HG03097 (cell line): ENCODE results near the gene BPIFB2.

Experiments used
- ATAC-seq: cut with Tn5 transposase; IDR thresholded peaks from one replicate; pipeline ENCODE4 v1.9.1; 2021; ENCODE audit not compliant: unreplicated experiment, low FRiP score

BPIFB2 gene

DNA sequence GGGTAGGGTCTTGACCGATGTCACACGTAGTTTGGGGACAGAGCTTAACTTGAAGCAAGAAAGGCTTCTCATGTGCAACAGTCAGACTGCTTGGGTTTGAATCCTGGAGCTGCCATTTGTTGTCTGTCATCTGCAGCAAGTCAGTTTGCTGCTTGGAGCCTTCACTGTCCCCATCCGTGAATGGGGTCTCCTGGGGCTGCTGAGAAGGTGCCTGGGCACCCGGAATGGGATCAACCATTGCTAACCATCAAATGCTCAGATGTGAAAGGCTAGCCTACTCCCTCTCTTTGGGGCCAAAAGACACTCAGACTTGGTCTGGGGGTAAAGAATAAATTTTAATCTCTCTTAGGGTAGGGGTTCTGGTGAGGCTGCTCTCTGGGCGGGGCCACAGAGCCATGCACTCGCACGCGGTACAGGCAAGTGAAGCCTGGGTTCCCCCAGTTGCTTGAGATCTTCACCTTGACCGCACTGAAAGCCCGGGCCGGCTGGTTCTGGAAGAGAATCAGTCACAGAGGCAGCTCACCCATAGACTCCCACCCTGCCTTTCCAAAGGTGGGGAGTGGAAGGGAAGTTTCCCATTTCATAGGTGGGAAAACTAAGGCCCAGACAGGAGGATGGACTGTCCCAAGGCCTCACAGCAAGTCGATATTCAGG, 23.9 kb upstream of the BPIFB2 start:
- ATAC-seq: no peak

DNA sequence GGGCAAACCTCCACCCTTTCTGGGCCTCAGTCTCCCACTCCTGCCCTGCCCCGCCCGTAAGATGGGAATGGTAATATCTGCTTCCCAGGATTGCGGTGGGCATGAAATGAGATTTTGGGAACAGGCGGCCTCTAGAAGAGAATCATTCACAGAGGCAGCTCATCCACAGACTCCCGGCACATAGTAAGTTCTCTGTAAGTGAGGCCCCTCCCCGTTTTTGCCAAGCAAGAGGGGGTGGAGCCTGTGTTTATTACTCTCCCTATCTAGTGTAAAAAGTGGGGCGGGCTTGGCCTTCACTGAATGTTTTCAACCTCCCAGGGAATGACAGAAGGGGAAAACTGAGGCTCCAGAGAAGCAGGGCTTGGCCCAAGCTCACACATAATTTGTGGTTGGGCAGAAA, 23.3 kb upstream of the BPIFB2 start:
- no peak for ATAC-seq

DNA sequence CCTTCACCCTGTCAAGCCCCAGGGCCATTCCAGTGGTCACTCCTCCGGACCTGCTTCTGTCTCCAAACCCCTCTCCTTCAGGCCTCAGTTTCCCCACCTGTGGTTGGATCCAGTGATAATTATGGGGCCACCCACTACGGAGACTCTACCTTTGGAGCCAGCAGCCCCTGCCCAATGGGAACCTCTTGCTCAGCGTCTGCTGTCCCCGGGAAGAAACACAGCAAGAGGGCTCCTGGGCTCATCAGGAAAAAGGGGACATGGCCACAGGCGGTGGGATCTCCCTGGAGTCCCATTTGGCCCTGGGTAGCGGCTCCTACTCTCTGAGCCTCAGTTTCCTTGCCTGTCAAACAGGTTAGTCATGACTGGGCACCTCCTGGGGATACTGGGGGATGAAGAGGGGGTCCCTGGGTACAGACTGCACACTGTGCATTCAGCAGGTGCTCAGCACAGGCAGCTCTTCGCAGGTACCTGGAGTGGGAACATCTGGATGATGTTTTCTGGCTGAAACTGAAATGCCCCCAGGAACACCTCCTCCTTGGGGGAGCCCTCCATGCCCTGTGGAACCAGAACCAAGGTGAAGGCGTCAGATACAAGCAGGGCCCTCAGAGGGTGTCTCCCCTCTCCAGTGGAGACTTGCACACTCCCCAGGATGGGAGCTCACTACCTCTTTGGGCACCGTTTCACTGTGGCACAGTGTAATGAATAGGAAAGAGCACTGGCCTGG, 22.7 kb upstream of the BPIFB2 start:
- ATAC-seq: no peak

DNA sequence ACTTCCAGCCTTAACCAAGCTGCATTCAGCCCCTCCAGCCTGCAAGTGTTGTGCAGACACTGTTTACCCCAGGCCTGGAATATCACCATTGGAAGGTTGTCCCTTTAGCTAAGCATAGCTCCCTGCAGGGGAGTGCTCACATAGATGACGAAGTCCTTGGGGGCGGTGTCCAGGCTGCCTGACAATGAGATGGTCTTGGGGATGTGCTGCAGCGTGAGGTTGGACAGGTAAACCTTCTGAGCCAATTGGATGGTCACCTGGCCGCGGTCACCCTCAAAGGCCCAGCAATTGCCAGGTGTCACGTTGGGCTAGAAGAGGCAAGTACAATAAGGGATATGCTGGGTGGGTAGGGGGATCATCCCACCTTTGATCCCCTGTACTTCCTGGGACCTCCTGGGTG, 21.9 kb upstream of the BPIFB2 start:
- ATAC-seq: no peak

DNA sequence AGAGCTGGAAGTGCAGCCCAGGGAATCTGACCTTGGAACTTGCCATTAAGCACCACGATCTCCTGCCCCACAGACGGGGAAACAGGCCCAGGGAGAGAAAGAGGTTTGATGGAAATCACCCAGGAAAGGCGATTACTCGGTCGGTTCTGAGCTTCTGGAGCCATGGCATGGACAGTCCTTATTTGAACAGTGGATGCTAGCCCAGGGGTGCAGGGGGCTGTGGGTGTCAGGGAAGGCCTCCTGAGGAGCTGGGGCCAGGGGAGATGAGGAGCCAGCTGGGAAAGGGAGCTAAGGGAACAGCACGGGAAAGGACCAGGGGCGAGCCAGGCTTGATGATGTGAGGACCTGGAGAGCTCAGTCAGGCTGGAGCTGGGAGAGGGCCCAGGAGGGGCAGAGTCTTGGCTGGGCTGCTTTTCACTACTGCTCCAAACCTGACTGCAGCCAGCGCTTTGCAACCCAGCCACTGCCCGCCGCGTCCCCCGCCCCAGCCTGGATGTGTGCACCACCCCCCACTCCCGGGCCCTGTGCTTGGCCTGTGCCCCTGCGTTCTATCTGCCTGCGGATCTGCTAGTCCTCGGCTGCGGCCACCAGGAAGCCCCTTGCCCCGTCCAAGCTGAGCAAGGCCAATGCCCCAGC, 21.1 kb upstream of the BPIFB2 start:
- ATAC-seq: no peak

DNA sequence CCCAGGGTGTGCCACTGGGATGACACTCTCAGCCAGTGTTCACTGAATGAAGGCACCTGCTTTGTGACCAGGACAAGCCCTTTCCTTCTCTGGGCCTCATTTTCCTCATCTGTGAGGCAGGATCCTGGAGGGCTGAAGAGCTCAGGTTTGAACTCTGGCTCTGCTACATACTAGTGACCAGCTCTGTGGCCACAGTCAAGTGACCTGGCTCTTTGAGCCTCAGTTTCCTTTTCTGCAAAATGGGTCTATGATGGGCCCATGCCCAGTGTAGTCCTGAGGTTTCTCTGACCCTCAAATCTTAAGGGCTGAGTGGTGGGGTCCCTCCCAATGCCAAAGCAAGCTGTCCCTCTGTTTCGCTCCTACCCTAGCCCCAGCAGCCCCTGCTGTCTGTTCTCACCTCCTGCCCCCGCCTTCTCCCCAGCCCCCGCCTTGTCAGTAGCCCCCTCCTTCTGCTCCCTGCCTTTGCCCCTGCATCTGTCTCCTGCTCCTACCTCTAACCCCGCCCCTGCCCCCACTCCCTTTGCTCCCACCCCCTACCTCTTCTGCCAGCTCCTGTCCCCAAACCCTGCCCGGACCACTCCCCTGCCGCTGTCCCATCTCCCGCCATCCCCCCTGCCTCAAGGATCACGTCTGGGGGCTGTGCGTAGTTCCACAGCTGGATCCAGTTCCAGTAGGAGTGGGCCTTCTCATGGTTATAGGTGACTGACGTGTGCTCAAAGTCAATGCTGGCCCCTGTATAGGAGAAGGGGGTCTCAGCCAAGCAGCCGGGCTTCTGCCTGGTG, 20.3 kb upstream of the BPIFB2 start:
- ATAC-seq: no peak

DNA sequence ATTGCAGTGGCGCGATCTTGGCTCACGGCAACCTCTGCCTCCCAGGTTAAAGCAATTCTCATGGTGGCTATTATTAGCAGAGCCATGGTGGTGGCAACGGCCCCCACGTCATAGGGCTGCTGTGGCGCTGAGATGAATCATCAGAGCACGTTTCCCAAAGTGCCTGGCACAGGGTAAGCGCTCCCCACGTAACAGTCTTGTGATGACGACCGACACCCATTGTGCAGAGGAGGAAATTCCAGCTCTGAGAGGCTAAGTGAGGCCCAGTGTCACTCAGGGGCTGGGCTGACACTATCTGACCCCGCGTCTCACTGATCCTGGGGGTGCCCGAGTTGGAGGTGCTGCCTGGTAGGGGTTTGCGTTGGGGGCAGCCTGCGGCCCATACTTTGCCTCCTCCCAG, 19.5 kb upstream of the BPIFB2 start:
- ATAC-seq: no peak

DNA sequence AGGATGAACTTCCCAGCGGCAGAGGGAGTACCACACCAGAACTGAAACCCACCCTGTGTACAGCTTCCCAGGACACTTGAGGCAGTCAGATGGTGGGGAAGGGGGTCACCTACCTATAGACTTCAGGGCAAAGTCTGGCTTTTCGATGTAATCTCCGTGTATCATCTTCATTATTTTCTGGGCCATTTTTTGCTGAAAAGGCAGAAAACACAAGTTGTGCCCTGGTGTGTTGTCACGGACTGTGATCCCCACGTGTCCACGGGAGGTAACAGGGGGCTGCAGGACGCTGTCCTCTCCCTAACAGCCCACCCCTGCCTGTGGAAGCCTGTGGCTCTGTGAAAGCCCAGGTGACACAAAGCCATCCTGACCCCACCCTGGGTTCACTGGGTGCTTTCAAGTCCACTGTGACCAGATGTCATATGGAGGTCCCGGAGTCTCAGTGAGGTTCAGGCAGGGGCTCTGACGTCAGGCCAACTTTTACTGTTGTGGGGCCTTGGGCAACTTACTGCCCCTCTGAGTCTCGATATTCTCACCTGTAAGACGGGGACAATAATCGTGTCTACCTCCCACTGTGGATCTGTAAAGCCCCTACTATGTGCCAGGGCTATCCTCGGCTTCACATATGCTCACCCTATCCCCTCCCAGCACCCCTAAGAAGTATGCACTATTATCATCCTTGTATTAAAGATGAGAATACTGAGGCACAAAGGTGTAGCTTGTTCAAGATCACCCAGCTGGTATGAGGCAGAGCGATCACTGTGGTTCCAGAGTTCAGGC, 17.8 kb upstream of the BPIFB2 start:
- ATAC-seq: no peak

DNA sequence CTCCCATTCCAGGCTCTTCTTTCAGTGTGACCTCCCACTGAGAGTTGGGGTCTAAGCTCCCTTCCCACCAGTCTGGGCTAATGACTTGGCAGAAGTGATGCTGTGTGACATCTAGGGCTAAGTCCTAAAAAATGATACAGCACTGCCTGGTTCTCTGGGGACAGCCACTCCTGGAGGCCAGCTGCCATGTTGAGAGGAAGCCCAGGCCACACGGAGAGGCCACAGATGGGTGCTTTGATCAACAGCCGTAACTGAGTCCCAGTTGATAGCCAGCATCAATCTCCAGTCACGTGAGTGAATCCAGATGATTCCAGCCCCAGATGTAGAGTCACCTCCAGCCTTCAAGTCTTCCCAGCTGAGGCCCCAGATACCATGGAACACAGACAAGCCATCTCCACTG, 17.1 kb upstream of the BPIFB2 start:
- ATAC-seq: no peak

DNA sequence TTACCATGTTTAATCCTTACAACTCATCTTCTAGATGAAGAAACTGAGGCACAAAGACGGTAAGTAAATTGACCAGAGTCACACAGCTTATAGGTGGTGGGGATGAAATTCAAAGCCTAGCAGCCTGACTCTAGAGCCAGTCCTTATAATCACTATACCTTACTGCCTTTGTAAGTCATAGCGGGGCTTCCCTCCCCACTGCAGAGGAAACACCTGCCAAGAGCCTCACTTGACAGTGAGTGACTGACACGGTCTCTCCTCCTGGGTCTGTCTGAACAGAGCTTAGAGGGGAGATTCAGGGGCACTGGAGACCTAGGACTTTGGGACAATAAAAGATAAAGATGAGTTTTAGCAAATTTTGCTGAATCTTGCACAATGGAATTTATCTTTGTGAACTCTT, 16.1 kb upstream of the BPIFB2 start:
- no peak for ATAC-seq

DNA sequence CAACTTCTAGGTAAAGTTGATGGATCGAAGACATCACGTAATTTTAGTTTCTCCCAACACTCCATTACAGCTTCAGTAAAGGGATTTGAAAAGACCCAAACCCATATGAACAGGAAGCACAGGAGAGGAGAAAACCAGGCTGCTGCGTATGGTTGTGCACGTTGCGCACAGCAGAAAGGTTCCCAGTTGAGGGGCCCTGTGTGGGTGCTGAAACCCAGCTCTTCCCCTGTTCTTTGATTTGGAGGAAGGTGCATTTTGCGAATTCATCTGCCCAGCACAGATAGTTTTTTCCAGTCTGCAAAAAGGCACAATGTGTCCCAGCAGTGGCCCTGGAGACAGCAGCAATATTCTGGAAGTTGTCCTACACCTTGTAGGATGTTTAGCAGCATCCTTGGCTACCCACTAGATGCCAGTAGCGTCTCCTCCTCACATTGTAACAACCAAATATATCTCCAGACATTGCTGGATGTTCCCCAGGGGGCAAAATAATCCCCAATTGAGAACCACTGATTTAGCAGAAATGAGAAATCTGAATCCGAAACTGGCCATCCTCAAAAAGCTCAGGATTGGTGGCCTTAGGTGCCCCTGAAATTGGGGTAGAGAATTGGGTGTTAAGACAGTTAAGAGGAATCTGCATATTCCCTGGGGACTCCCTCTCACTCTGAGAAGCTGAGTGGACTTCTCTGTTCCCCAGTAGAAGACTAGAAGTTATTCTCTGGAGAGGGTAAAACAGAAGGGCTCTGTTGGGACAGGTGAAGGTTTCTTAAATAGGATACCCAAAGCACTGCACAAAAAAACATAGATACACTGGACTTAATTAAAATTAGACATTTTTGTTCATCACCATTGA, 15.5 kb upstream of the BPIFB2 start:
- no peak for ATAC-seq

DNA sequence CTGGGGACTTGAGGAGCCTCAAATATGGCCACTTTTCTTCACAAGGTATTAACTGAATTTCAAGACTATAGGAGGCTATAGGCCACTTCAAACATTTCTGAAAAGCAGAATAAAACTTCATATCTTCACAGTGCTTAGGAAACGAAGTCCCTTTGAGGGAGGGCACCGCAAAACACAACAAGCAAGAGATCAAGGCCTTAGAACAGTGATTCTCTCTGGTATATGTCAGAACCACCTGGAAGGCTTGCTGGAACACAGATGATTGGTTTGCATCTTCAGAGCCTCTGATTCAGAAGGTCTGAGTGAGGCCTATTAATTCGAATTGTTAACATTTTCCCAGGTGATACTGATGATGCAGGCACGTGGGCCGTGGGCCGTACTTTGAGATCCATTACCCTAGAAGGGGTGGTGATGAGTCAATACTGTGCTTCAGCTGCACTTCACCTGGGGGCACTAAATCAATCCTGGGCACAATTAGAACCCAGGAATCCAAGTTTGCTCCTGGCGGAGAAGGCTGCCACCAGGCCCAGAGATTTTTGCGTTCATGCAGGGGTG, 13.9 kb upstream of the BPIFB2 start:
- no peak for ATAC-seq

DNA sequence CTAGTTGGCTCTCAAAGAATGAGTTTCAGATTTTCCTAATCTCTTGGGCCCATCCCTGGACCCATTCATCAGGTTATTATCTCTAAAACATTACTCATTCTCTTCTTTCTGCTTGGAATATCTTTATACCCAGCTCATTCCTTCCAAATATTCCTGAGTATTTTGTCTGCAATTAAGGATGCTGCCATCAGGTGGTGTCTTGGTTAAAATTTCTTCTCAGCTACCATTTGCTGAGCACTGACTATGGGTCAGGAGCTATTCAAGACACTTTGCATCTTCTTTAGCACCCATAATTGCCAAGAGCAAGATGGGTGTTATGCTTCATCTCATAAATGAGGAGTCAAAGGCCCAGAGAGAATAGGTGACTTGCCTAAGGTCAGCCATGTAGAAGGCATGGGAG, 11.7 kb upstream of the BPIFB2 start:
- ATAC-seq: no peak

DNA sequence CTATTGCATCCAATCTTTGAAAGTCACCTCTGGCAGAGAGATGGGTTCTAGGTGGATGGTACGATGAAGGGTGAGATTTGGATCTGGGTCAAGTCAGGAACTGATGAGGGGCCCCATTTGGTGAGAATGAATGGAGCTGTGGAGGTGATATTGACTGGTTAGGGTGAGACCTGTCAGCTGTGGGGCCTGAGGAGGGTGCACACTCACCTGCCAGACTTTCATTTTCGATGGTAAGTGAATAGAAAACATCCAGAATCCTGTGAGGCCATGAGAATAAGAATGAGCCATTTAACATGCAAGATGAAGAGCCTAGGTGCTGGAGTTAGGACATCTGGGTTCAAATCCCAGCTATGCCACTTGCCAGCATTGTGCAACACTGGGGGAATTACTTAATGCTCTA, 10.1 kb upstream of the BPIFB2 start:
- no peak for ATAC-seq

DNA sequence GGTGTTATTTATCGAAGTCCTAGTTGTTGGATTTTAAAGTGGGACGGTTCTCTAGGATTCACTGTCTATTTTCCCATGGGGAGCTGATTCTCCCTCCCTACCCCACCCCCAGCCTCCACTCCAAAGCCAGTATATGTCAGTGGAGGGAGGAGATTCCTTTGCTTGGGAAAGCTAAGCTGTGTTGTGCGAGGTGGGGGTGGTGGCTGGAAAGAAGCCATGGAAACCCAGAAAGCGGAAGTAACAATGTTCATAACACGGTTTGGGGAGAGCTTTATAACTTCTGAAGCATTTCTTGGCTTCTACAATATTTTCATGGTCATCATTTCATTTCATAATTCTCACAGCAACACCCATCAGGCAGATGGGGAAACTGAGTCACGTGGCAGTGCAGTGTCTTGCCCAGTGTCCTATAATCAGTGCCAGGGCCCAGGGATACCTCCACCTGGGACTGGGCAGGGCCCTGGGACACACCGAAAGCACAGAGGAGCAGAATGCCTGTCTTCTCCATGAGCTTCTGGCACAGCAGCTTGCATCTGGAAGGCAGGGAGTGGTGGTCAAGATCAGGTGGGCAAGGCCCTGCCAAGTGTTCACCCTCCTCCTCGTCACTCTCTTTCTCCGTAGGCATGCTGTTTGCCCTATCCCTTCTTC, 7.8 kb upstream of the BPIFB2 start:
- no peak for ATAC-seq

DNA sequence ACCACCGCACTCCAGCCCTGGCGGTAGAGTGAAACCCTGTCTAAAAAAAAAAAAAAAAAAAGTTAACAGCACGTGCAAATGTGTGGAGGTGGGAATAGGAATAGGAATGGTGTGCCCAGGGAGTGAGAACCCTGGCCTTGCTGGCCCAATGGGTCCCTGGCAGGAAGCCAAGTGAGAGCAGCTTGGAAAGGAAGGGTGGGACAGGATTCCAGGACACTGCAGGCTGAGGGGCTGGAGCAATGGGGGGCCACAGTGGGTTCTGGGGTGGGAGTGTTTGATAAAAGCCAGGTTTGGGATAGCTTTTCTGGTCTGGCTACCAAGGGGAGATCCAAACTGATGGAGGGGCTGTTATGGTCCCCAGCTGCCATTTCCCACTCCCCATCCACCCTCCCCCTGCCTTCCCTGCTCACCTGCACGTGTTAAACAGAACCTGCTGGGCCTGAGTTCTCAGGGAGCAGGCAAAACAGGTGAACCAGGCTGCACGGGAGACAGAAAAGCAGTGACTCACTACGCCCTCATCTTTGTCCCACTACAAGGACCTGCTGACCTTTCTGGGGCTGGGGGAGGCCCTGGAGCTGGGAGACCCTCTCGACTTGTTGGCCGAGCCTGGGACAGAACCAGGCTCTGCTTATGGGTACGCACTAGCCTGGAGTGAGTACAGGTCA, 6.6 kb upstream of the BPIFB2 start:
- ATAC-seq: no peak

DNA sequence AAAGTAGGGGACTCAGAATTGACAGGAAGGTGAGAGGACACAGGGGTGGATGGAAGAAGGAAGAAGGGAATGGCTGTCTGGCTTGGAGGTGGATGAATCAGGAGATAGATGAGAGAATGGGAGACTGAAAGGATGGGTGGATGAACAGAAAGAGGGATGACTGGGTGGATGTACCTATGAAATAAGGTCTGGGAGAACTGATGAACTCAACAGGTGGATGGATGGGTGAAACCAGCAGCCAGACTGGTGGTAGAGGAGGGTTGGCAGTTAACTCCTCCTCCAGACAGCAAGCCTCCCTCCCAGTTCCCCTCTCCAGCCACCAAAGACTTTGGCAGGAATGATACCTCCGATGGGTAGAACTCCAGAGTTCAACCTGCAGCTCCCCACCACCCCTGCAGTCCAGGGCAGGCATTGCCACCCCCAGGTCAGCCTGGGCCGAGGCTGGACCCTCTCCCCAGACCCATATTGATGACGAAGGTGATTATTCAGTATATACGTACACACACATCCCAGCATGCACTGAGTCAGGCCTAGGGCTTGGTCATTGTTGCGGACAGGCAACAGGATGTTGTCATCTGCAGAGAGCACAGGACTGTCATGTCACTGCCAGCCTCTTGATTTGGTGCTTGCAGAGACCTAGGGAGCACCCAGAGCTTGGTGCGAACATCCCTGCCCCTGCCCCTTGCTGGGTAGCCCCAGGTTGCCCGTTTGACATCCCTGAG, 5.3 kb upstream of the BPIFB2 start:
- no peak for ATAC-seq
